OCI-LY1 (cell line): ENCODE results near the gene TTN.

Experiments used
- H2AFZ ChIP-seq: fragments of 200-600 bp; sonication (generic), shearing (Covaris generic); 2 replicates; pipeline ENCODE4 v1.6.0; 2014; ENCODE audit warnings: antibody characterized with exemption, mild to moderate bottlenecking, low read length
- H3F3A ChIP-seq: fragments of 200-600 bp; sonication (generic), shearing (Covaris generic); 2 replicates; pipeline ENCODE4 v1.6.0; 2014; ENCODE audit warnings: mild to moderate bottlenecking, antibody characterized with exemption, low read length, moderate library complexity; ENCODE audit not compliant: insufficient read depth
- H3K27ac ChIP-seq: fragments of 200-600 bp; sonication (generic); 2 replicates; pipeline ENCODE4 v1.5.1; 2014; ENCODE audit warnings: low read length, mixed run types, mild to moderate bottlenecking, low read depth; ENCODE audit not compliant: poor library complexity, severe bottlenecking
- H3K27me3 ChIP-seq: fragments of 200-600 bp; sonication (generic); 2 replicates; pipeline ENCODE4 v1.6.0; 2014; ENCODE audit warnings: antibody characterized with exemption, mild to moderate bottlenecking, low read length, moderate library complexity; ENCODE audit not compliant: insufficient read depth
- H3K36me3 ChIP-seq: fragments of 200-600 bp; sonication (generic); 2 replicates; pipeline ENCODE4 v1.6.1; 2014; ENCODE audit warnings: mild to moderate bottlenecking, antibody characterized with exemption, low read length, moderate library complexity, mixed read lengths; ENCODE audit not compliant: insufficient read depth
- H3K4me1 ChIP-seq: fragments of 200-600 bp; sonication (generic); 2 replicates; pipeline ENCODE4 v1.5.1; 2014; ENCODE audit warnings: mild to moderate bottlenecking, low read length, moderate library complexity; ENCODE audit not compliant: insufficient read depth, severe bottlenecking
- H3K4me2 ChIP-seq: fragments of 200-600 bp; sonication (generic), shearing (Covaris generic); 2 replicates; pipeline ENCODE4 v1.6.1; 2014; ENCODE audit warnings: low read length
- H3K4me3 ChIP-seq: fragments of 200-600 bp; sonication (generic); 2 replicates; pipeline ENCODE4 v1.5.1; 2014; ENCODE audit warnings: low read length, low read depth, mild to moderate bottlenecking, mixed read lengths; ENCODE audit not compliant: poor library complexity, severe bottlenecking
- H3K79me2 ChIP-seq: fragments of 200-600 bp; shearing (Covaris generic); 2 replicates; pipeline ENCODE4 v1.6.1; 2016; ENCODE audit warnings: mixed run types, low read length, mixed read lengths; ENCODE audit not compliant: insufficient read depth
- H3K9ac ChIP-seq: fragments of 200-600 bp; sonication (generic), shearing (Covaris generic); 2 replicates; pipeline ENCODE4 v1.6.1; 2014; ENCODE audit warnings: mild to moderate bottlenecking, low read length, mixed read lengths
- H3K9me2 ChIP-seq: fragments of 200-600 bp; sonication (generic), shearing (Covaris generic); 2 replicates; pipeline ENCODE4 v1.6.1; 2014; ENCODE audit warnings: low read depth, mild to moderate bottlenecking, low read length, mixed read lengths
- H3K9me3 ChIP-seq: fragments of 200-600 bp; shearing (Covaris generic); 2 replicates; pipeline ENCODE4 v1.6.1; 2014; ENCODE audit warnings: low read length, mixed read lengths
- H4K20me1 ChIP-seq: fragments of 200-600 bp; sonication (generic), shearing (Covaris generic); 2 replicates; pipeline ENCODE4 v1.6.0; 2016; ENCODE audit warnings: mild to moderate bottlenecking, low read length; ENCODE audit not compliant: insufficient read depth
- EZH2 ChIP-seq: fragments of 200-600 bp; sonication (generic), shearing (Covaris generic); IDR thresholded peaks from 2 replicates; pipeline ENCODE4 v1.8.0; 2017; ENCODE audit warnings: borderline replicate concordance, mixed run types, mild to moderate bottlenecking, antibody characterized with exemption, low read length, moderate library complexity, mixed read lengths
- TF ChIP-seq, protein P1 (sequence below): fragments of 200-600 bp; sonication (generic), shearing (Covaris generic); IDR thresholded peaks from 2 replicates; pipeline ENCODE4 v1.5.1; 2017; ENCODE audit warnings: mild to moderate bottlenecking, antibody characterized with exemption, low read length, moderate library complexity, mixed read lengths

TTN gene

DNA sequence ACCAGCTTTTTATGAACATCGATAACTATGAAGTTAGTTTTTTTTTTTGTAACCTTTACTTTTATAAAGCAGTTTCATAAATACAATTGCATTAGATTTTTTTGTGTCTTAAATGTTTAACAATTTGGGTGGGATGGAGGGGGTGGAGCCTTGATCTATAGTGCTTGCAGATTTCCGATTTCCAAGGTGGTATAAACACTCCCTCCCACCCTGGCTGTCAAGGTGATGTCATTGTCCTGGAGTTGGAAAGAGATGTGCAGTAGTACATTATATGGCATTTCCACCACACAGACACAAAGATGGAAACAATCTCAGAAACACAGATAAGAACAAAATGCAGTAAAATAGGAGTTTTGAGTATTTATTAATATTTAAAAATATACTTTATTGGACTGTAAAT is 114.4 kb downstream of the TTN start:
- Histone ChIP-seq H3K9me3 (no peaks in the 10 kb centered on the region), H3K4me3 (no peak overlapping the region), H3K9me2 (no peaks in the 10 kb centered on the region), H3K79me2 (no peaks in the 10 kb centered on the region), H3K4me1 (no peaks in the 10 kb centered on the region), H3K27me3 (no peaks in the 10 kb centered on the region), H4K20me1 (no peaks in the 10 kb centered on the region), H3F3A (no peaks in the 10 kb centered on the region), H3K4me2 (no peak overlapping the region), H2AFZ (no peak overlapping the region), H3K9ac (no peak overlapping the region), H3K36me3 (peaks cover 88% of the 10 kb centered on the region), H3K27ac (no peak overlapping the region)
- TF ChIP-seq EZH2: no peak
- TF ChIP-seq, protein P1, sequence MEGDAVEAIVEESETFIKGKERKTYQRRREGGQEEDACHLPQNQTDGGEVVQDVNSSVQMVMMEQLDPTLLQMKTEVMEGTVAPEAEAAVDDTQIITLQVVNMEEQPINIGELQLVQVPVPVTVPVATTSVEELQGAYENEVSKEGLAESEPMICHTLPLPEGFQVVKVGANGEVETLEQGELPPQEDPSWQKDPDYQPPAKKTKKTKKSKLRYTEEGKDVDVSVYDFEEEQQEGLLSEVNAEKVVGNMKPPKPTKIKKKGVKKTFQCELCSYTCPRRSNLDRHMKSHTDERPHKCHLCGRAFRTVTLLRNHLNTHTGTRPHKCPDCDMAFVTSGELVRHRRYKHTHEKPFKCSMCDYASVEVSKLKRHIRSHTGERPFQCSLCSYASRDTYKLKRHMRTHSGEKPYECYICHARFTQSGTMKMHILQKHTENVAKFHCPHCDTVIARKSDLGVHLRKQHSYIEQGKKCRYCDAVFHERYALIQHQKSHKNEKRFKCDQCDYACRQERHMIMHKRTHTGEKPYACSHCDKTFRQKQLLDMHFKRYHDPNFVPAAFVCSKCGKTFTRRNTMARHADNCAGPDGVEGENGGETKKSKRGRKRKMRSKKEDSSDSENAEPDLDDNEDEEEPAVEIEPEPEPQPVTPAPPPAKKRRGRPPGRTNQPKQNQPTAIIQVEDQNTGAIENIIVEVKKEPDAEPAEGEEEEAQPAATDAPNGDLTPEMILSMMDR: no peak

DNA sequence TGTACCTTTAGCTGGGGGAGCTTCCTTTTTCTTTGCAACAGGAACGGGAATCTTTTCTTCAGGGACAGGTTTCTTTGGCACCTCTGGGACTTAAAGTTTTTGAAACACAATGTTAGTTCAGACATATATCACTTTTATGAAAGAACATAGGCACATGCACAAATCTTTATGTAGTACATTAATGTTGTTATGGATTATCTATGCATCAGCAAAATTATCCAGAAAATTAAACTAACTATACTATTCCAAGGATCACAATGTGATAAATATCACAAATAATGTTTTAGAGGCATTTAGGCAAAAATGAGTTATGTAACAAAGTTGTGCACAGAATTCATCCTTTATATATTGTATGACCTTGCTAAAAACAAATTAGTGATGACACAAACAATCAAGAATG is 117.4 kb downstream of the TTN start:
- Histone ChIP-seq H2AFZ (no peak overlapping the region), H3K9me3 (no peaks in the 10 kb centered on the region), H3F3A (no peaks in the 10 kb centered on the region), H4K20me1 (no peaks in the 10 kb centered on the region), H3K4me2 (no peak overlapping the region), H3K79me2 (no peaks in the 10 kb centered on the region), H3K36me3 (peaks cover 88% of the 10 kb centered on the region), H3K27me3 (no peaks in the 10 kb centered on the region), H3K4me1 (no peaks in the 10 kb centered on the region), H3K9ac (no peak overlapping the region), H3K4me3 (no peak overlapping the region), H3K27ac (no peak overlapping the region), H3K9me2 (no peaks in the 10 kb centered on the region)
- no peak for TF ChIP-seq EZH2
- TF ChIP-seq, protein P1: no peak

DNA sequence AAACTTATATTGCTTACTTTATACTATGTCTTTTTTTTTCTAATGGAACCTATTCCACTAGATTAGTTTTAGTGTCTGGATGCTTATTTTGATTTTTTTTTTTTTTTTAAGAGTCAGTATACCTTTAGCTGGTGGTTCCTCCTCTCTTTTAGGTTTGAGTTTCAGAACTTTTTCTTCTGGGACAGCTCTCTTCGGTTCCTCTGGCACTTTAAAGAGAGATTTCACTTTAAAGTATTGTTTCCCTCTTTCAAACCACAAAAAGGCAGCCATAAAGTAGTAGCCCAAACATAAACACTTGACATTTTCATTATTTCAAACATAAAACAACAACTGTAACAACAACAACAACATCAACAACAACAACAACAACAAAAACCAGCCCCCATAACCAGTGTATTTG is 123.3 kb downstream of the TTN start:
- Histone ChIP-seq H3K4me3 (no peak overlapping the region), H3K79me2 (no peaks in the 10 kb centered on the region), H3K9me3 (no peaks in the 10 kb centered on the region), H3K27me3 (no peaks in the 10 kb centered on the region), H4K20me1 (no peaks in the 10 kb centered on the region), H3K9ac (no peak overlapping the region), H3K4me1 (no peaks in the 10 kb centered on the region), H3K9me2 (no peaks in the 10 kb centered on the region), H3K4me2 (no peak overlapping the region), H2AFZ (no peak overlapping the region), H3K36me3 (peaks cover 94% of the 10 kb centered on the region), H3K27ac (no peak overlapping the region), H3F3A (no peaks in the 10 kb centered on the region)
- TF ChIP-seq, protein P1: no peak
- no peak for TF ChIP-seq EZH2
